ENCODE data around the gene LDHAL6B. TPM values are rescaled to one million over a fixed set of nuclear protein-coding genes. Genes with fewer than 3 reads are reported as not detected.
"Not testable (repeated sequence)": the region's sequence is repeated elsewhere in the genome, so short reads cannot be mapped to it uniquely, and the experiment has no call there.

The LDHAL6B gene
- total RNA-seq, 2 donors from 2014 or later: not detected

DNA sequence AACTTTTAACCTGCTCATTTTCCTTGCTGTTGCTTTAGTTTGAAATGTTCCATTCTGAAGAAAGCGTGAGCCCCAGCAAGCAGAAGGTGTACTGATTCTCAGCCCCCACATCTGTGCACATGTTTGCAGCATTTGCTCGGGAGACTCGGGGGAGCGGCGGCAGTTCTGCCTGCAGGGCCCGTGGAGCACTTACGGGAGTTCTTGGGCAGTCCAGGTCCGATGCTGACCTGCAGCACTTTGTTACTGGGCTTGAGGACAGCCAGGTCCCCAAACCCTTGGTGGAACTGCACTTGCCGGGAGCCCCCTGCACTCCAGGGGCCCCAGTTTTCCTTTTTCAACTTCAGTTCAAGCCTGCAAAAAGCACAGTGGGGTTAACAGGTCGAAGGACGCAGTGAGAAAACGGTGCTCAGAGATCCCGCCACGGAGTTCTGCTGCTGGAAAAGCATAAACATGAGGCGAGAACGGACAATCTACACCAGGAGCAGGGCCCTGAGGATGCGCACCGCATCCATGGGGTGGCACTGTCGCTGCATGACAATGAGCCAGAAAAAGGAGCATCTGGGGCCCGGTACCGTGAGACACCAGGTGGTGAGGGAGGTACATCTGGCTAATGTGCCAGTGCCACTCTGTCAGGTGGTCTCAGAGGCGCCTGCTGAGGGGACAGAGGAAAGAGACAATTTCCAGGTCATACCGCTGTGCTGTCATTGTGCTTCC is 45.6 kb upstream of the LDHAL6B start:
- H3K4me3 ChIP-seq: no peak overlapping the region
- H3K27me3 ChIP-seq (replicated peaks; ENCODE audit: insufficient read depth): no peaks in the 10 kb centered on the region
- H3K9me3 ChIP-seq: no peaks in the 10 kb centered on the region
- peaks cover 42% of the 10 kb centered on the region for H3K36me3 ChIP-seq
- DNase-seq (ENCODE audit: low spot score) (no peak), ATAC-seq (ENCODE audit: insufficient number of reproducible peaks, low FRiP score, low read depth) (no peak)
- no peak overlapping the region for H3K27ac ChIP-seq
- H3K4me1 ChIP-seq (ENCODE audit: control insufficient read depth in 1 of 2, low read depth in 2 of 2): peaks cover 4 to 12% of the 10 kb centered on the region in 2 donors
- TF ChIP-seq, protein P1, sequence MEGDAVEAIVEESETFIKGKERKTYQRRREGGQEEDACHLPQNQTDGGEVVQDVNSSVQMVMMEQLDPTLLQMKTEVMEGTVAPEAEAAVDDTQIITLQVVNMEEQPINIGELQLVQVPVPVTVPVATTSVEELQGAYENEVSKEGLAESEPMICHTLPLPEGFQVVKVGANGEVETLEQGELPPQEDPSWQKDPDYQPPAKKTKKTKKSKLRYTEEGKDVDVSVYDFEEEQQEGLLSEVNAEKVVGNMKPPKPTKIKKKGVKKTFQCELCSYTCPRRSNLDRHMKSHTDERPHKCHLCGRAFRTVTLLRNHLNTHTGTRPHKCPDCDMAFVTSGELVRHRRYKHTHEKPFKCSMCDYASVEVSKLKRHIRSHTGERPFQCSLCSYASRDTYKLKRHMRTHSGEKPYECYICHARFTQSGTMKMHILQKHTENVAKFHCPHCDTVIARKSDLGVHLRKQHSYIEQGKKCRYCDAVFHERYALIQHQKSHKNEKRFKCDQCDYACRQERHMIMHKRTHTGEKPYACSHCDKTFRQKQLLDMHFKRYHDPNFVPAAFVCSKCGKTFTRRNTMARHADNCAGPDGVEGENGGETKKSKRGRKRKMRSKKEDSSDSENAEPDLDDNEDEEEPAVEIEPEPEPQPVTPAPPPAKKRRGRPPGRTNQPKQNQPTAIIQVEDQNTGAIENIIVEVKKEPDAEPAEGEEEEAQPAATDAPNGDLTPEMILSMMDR (IDR thresholded peaks at IDR 0.05): peak; percentile 9

DNA sequence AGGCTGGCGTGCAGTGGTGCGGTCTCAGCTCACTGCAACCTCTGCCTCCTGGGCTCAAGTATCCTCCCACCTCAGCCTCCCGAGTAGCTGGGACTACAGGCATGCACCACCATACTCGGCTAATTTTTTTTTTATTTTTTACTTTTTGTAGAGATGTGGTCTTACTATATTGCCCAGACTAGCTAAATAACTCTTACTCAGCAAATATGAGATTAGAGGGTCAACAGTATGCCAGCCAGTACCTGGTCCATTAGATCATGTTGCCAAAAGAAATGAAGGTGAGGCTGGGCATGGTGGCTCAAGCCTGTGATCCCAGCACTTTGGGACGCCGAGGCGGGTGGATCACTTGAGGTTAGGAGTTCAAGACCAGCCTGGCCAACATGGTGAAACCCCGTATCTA is 44.6 kb upstream of the LDHAL6B start:
- peaks cover 34% of the 10 kb centered on the region for H3K36me3 ChIP-seq
- DNase-seq (ENCODE audit: low spot score); ATAC-seq (ENCODE audit: insufficient number of reproducible peaks, low FRiP score, low read depth): not testable (repeated sequence)

DNA sequence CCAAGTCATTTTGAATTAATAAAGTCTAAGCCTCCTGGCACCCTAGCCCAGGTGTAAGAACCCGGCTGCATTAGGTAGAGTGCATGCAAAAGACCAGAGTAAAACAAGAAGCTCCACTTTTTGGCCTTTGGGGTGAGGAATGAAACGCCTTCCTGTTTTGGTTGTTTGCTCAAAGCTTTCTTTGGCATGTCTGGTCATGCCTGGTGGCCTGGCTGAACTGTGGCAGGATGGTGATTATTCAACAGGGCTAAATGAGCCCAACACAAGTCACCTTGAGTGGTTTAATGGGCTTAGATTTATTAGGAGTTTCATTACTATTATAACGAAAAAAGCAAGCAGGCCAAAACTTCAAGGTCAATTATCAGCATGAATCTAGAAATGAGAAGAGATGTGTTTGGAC is 40.9 kb upstream of the LDHAL6B start:
- Histone ChIP-seq H3K4me3 (no peak overlapping the region), H3K36me3 (peaks cover 15% of the 10 kb centered on the region), H3K27ac (peak overlapping the region; percentile 55 to 73), H3K4me1 (ENCODE audit: control insufficient read depth in 1 of 2, low read depth in 2 of 2) (peaks cover 39 to 52% of the 10 kb centered on the region in 2 donors), H3K27me3 (replicated peaks; ENCODE audit: insufficient read depth) (no peaks in the 10 kb centered on the region), H3K9me3 (no peaks in the 10 kb centered on the region)
- ATAC-seq (ENCODE audit: insufficient number of reproducible peaks, low FRiP score, low read depth) (no peak), DNase-seq (ENCODE audit: low spot score) (no peak)
- TF ChIP-seq, protein P1 (IDR thresholded peaks at IDR 0.05): no peak

More for the DNA sequence above, 44.6 kb upstream of the LDHAL6B start:
- H3K27me3 ChIP-seq (replicated peaks; ENCODE audit: insufficient read depth); H3K9me3 ChIP-seq; H3K4me3 ChIP-seq; H3K27ac ChIP-seq: not testable (repeated sequence)
- H3K4me1 ChIP-seq (ENCODE audit: control insufficient read depth in 1 of 2, low read depth in 2 of 2): peaks cover 14 to 22% of the 10 kb centered on the region in 2 donors

DNA sequence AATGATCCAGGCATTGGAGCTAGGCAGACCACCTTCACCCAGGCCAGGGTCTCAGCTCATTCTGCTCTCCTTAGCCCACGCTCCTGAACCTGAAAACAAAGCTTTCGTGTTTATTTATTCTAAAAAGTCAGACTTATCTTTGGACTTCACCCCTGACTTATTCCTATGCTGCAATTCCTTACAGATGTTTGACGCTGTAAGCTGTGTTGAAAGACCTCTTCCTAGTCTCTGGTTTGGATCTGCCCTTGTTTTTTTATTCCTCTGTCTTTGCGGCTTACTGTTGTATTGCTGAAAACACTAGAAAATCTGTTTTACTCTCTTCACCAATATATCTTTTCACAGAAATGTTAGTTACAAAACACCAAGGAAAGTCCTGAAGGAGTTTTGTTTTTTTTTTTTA is 40.5 kb upstream of the LDHAL6B start:
- Histone ChIP-seq H3K36me3 (peaks cover 10% of the 10 kb centered on the region), H3K27ac (peak overlapping the region; percentile 55 to 73), H3K4me3 (no peak overlapping the region), H3K9me3 (no peaks in the 10 kb centered on the region), H3K27me3 (replicated peaks; ENCODE audit: insufficient read depth) (no peaks in the 10 kb centered on the region), H3K4me1 (ENCODE audit: control insufficient read depth in 1 of 2, low read depth in 2 of 2) (peaks cover 44 to 56% of the 10 kb centered on the region in 2 donors)
- TF ChIP-seq, protein P1 (IDR thresholded peaks at IDR 0.05): no peak
- DNase-seq (ENCODE audit: low spot score): no peak
- ATAC-seq (ENCODE audit: insufficient number of reproducible peaks, low FRiP score, low read depth): no peak

DNA sequence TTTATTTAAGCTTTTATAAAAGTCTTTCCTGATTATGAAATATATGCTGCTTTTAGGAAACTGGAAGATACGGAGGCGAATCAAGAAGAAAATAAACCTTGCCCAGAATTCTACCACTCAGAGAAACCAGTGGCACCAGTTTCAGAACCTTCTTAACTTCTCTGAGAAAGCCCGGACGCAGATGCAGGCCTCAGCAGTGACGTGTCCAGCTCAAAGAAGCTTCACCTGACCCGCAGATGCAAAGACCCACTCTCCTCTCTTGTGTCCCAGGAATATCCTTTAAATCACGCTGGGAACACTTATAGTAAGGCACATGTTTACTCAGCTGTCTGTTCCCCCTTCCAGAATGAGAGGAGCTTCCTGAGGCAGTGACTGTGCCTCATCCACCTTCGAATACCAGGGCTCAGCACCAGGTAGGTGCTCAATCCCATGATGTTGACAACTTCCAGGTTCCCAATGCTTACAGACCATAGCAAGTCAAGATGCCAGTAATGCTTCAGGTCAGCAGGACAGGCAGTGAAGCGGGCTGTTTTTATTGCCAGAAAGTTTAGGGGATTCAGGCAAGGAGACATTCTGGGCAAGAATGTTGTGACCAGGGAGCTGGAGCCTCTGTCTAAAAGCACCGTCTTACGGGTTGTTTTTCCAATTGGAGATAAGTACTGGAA is 39.9 kb upstream of the LDHAL6B start:
- H3K4me1 ChIP-seq (ENCODE audit: control insufficient read depth in 1 of 2, low read depth in 2 of 2): peaks cover 45 to 59% of the 10 kb centered on the region in 2 donors
- TF ChIP-seq, protein P1 (IDR thresholded peaks at IDR 0.05): no peak
- no peak for ATAC-seq (ENCODE audit: insufficient number of reproducible peaks, low FRiP score, low read depth)

More for the DNA sequence above, 39.9 kb upstream of the LDHAL6B start:
- Histone ChIP-seq H3K36me3 (peaks cover 6% of the 10 kb centered on the region), H3K27ac (peak overlapping the region; percentile 55 to 73), H3K9me3 (no peaks in the 10 kb centered on the region), H3K4me3 (no peak overlapping the region), H3K27me3 (replicated peaks; ENCODE audit: insufficient read depth) (no peaks in the 10 kb centered on the region)
- no peak for DNase-seq (ENCODE audit: low spot score)

All from thoracic aorta (tissue), 2 donors.